DMS 273 (cell line): ENCODE results near the gene LEMD1.
A peak's percentile ranks its signal among the peaks of the same experiment; 100 is the strongest.
"Not testable (repeated sequence)": the region's sequence is repeated elsewhere in the genome, so short reads cannot be mapped to it uniquely, and the experiment has no call there.

Source experiments
- DNase-seq: peaks from one replicate; lab custom pipeline; 2025; ENCODE audit not compliant: unreplicated experiment; lab: John Stamatoyannopoulos, UW

LEMD1 gene

GRCh38 chr1:205382561-205382960 is 39.3 kb downstream of the LEMD1 start:
- DNase-seq = no peak

- no peak for DNase-seq
Observed at GRCh38 chr1:205381305-205381704, 40.6 kb downstream of the LEMD1 start.

DNA sequence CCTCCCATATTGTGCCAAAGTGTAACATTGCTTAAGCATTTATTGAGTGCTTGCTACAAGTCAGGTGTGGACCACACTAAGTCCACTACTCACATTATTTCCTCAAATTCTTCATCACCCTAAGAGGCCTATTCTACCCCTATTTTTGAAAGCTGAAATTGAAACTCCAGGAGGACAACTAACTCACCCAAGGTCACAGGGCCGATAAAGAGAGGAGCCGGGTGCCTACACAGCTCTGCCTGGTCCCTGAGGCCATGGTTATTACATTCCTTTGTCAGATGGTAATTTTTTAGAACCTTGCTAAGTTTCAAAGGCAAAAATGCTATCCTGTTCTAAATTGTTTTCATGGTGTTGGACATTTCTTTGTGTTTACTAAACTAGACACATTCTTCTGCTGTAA is 41.0 kb downstream of the LEMD1 start:
- no peak for DNase-seq

DNA sequence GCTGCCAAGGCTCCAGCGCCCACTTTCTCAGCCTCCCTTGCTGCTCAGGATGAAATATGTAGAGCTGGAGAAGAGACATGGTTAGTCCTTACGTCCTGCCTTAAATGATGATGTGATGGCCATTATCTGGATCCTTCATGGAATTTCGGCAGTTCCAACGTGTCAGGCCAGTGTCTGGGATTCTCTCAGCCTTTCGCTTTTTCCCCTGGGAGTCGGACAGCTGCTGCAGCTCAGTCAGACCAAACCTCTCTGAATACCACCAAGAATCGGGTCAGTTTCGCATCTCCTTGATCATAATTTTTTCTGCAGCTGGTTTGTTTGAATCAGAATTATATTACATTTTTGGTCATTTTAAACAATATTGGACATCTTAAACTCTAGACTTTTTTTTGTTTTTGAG is 42.8 kb downstream of the LEMD1 start:
- no peak for DNase-seq

DNA sequence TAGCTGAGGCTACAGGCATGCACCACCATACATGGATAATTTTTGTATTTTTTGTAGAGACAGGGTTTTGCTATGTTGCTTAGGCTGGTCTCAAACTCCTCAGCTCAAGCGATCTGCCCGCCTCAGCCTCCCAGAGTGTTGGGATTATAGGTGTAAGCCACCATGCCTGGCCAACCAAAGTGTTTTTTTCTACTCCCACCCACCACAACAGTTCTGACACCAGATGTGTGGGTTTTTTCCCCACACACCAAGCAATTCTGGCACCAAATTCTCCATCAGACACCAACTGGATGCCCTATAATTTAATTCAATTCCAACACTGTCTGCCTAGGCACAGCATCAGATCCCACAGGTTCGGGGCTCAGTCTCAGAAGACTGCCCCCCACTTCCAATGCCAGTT is 44.5 kb downstream of the LEMD1 start:
- no peak for DNase-seq

DNA sequence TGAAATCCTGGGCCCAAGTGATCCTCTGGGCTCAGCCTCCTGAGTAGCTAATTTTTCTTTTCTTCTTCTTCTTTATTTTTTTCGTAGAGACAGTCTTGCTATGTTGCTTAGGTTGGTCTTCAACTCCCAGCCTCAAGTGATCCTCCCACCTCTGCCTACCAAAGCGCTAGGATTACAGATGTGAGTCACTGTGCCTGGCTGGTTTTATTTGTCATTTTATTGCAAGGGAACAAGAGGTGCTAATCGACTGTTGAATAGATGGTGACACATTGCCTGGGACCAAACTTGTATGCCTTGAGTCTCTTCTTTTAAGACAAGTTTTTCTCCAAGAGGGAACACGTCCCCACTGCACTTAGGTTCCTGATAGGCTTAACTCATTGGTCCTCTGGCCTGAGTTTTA is 45.1 kb downstream of the LEMD1 start:
- DNase-seq = no peak

GRCh38 chr1:205375835-205376545 is 45.9 kb downstream of the LEMD1 start:
- peak; percentile 86 for DNase-seq

DNA sequence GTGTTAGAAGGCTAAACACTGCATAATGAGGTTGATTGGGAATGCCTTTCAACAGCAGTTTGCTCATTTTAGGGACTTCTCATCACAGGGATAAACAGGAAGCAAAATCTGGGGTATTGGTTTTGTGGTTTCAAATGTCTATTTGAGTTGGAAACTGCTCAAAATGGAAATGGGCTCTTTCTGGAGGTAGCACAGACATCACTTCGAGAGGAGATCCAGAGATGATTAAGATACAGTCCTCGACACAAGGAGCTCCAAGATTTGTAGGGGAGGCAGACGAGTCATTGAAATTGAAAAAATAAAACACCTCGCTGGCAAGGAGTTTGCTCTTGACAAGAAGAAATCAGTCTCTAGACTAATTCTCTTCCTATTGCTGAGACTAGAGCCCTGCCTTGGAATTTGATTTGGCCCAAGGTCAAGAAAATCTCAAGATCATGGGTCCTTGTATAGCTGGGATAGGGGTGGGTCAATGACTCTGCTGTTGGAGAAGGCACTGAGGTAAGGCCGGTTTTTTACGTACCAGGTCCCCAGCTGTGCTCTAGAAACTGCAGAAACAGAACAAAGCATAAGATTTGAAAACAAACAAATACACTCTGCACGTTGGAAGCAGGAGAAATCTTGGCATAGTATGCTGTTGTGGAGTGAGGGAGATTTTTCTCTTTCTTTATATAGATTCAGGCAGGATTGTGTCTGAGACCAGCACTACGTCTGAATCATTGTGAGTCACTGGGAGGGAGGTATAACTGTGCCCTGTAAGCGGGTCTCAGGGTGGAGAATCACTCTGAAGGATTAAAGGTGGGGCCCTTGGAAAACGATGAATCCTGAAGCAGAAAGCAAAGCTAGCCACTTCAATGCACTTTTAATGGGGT is 47.4 kb downstream of the LEMD1 start:
- DNase-seq = no peak

DNA sequence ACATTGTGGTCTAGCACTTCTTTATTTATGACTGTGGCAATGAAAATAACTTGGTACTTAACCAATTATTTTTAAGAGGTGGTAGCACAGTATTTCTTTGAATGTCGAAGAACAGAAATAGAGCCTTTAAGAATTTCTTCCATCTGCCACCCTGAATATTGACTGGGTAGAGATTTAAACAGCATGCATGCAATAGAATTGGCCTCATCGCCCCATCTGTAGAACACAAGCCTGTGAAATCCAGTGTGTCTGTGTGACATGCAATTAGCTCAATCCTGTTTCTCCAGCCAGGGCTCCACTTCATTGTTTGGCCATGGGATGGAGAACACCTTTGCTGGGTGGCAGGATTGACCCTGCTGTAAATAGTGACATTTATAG is 48.1 kb downstream of the LEMD1 start:
- peak; percentile 46 for DNase-seq

DNA sequence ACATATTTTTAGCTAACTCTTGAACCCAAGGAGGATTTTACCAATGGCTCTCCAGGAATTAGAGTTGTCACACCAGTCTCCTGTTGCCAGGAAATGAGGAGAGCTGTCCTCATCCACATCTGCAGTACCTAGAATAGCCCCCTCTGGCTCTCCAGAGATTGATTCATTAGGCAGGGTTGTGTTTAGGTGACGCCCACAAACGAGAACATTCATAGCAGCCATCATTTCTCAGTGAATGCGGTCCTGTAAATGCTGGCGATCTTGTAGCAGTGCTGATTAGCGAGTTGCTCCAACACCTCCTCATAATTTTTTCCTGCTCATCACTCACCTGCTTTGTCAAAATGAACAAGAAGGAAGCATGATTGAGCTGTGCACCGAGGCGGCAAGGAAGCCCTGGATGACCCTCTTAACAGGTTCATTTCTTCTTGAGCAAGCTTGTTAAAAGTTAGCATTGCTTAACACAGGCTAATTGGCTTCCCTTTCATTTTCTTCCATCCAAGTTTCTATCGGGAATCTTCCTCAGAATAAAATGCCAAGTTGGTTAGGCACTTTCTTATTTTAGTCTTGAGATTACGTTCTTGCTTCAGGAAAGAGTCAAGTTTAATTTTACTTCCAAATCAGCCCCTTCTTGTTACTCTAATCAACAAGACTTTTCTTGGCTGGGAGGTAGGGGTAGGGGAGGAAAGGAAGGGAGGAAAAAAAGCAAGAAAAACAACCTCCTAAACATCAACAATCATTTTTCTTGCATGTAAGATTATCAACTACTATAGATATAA is 48.6 kb downstream of the LEMD1 start:
- peak; percentile 23 for DNase-seq

DNA sequence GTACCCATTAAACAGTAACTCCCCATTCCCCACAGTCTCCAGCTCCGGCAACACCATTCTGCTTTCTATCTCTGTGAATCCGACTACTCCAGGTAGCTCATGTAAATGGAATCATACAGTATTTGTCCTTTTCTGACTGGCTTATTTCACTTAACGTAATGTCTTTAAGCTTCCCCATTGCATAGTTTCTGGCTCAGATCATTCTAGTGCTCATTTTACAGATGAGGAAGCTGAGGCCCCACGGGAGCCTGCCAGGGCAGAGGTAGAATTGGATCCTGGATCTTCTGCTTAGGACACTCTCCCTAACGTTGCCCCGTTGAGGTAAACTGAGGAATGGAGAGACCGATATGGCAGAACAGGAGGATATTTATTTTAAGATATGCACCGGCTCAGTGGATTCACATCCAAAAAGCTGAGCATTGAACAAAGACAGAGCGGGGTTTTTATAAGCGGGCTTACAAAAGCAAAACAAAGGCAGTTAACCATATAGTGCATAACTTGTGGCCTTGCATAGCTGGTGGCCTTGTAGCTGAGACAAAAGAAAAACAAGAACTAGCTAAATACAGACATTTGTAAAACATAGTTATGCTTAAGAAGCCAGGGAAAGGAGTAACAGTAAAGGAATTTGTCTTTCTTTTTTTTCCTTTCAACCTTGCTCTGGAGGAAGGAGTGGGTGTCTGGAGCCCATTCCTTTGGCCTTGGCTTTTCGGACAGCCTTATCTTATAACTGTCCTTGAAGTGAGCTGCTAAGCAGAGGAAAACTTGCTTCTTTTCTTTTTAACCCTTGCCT is 49.8 kb downstream of the LEMD1 start:
- DNase-seq = no peak

GRCh38 chr1:205370780-205371179 is 51.1 kb downstream of the LEMD1 start:
- DNase-seq = no peak

- no peak for DNase-seq
Observed at GRCh38 chr1:205369701-205370123, 52.1 kb downstream of the LEMD1 start.

DNA sequence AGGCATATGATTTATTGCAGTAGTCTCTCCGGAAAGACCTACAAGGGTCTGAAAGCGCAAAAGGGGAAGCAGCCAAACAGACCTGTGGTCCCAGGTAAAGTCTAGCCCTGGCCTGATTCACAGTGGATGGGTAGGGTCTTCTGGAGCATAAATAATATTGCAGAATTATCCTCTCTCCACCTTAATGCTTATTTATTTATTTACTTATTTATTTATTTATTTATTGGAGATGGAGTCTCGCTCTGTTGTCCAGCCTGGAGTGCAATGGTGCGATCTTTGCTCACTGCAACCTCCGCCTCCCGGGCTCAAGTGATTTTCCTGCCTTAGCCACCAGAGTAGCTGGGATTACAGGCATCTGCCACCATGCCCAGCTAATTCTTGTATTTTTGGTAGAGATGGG is 53.4 kb downstream of the LEMD1 start:
- DNase-seq = no peak

- DNase-seq = no peak
Observed at GRCh38 chr1:205365945-205366463, 55.9 kb downstream of the LEMD1 start.

- not testable (repeated sequence) for DNase-seq
Observed at GRCh38 chr1:205365086-205365485, 56.8 kb downstream of the LEMD1 start.

DNA sequence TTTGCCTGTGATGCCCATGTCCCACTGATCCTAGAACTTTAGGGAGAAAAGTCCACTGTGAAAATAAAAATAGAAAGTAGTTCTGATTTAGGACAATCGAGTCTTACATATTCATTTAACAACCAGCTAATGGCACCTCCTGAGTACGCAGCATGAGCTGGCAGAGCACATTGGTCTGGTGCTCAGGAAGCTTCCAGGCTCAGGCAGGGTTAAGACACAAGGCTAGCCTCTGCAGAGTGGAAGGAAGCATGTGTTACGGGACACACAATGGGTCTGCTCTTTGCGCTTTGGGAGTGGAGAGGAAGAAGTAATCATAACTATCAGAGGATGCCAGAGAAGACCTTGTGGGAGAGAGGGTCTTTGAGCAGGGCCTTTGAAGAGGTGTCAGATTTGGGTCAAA is 61.0 kb downstream of the LEMD1 start:
- no peak for DNase-seq

GRCh38 chr1:205359771-205360565 is 61.9 kb downstream of the LEMD1 start:
- no peak for DNase-seq

DNA sequence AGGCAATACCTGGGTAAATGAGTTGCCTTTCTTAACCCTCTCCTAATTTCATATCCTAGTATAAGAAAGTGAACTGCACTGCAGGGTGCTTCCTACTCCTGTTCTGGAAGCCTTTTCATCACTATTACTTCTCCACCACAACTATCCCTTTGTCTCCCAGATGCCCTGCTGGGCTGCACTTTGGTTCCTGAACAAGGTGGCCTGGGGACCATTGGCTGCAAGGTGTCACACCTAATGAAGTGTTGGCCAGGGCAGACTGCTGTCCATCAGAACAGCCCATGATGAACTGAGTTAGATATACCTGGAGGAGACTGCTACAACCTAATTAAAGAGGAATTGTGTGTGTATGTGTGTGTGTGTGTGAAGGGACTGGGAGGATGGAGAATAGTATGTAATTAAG is 63.3 kb downstream of the LEMD1 start:
- DNase-seq = no peak

GRCh38 chr1:205357567-205357966 is 64.3 kb downstream of the LEMD1 start:
- DNase-seq = no peak
